ENCODE data around the gene ZDHHC24.
A peak's percentile ranks its signal among the peaks of the same experiment; 100 is the strongest.

The ZDHHC24 gene

DNA sequence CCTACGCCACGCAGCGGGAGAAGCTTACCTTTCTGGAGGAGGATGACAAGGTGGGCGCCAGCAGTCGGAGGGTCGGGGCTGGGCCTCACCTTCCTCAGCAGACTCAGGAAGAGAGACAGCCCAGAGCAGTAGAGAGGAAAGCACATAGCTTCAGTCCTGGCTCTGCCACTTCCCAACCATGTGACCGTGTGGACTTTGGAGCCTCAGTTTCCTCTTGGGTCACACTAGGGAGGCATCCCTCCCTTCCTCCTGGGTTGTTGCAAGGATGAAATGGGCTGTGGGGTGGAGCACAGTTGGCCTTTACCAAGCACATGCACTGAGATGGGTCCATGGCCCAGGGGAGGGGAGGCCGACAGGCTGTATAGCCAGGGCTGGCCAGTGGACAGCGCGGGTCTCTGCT, 52.7 kb downstream of the ZDHHC24 start:
- no peak for DNase-seq

DNA sequence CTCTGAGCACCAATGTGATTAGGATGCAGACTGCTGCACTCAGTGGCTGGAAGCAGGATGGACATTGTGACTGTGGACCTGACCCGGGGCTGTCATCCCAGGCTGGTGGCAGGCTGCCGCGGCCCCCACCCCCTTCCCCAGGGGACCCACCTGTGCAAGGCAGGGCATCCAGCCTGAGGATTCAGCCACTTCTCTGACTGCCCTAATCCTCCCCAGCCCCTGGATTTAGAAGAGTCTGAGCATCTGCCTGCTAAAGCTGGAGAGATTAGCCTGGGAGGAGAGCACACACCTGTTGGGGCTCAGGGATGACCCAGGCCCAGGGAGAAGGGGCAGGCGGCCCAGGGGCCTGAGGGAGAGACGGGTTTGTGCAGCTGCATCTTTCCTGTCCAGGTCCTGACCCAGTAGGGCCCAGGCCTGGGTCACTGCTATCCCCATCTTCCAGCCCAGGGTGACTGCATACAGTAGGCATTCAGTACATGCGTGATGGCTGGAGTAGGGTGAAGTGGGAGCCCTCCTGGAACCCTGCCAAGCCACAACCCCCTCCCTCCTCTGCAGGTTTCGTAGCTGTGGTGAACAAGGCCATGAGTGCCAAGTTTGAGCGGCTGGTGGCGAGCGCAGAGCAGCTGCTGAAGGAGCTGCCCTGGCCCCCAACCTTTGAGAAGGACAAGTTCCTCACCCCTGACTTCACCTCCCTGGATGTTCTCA, 53.5 kb downstream of the ZDHHC24 start:
- DNase-seq: no peak

DNA sequence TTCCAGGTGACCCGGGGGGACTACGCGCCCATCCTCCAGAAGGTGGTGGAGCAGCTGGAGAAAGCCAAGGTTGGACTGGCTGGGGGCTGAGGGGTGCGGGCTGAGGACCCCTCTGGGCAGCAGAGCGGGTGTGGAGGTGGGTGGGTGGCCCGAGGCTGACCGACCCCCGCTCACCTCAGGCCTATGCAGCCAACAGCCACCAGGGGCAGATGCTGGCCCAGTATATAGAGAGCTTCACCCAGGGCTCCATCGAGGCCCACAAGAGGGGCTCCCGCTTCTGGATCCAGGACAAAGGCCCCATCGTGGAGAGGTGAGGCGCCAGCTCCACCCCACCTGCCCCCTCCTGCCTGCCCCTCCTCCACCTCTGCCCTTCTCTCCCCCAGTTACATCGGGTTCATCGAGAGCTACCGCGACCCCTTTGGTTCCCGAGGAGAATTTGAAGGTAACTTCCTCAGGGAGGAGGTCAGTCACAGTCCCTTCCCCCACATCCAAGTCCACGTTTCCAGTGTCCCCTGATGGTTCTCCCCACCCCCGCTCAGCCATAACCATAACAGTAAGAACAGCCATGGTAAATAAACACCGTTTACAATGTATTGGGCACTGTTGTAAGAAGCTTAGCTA, 54.4 kb downstream of the ZDHHC24 start:
- no peak for DNase-seq

DNA sequence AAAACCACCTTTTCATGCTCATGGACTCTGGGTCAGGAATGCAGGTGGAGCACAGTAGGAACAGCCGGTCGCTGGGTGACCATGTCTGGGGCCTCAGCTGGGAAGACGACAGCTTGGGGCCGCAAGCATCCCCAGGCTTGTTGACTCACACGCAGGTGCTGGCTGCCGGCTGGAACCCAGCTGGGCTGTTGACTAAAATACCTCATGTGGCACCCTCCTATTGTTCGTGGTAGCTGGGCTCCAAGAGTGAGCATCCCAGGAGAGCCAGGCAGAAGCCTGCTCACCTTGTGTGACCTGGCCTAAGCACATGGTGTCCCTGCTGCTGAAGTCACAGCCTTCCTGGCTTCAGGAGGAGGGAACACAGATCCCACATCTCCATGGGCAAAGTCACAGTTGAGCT, 56.2 kb downstream of the ZDHHC24 start:
- DNase-seq: peak; percentile 98

DNA sequence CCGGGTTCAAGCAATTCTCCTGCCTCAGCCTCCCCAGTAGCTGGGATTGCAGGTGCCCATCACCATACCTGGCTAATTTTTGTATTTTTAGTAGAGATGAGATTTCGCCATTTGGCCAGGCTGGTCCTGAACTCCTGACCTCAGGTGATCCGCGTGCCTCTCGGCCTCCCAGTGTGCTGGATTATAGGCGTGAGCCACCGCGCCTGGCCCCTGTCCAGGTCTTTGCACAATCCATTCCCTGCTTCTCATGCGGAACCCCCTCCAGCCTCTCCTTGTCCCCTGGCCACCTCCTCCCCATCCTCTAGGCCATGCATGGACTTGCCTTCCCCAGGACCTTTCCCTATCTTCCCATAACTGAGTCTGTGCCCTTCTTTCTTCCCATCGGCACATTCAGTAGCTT, 56.9 kb downstream of the ZDHHC24 start:
- DNase-seq: peak; percentile 71

DNA sequence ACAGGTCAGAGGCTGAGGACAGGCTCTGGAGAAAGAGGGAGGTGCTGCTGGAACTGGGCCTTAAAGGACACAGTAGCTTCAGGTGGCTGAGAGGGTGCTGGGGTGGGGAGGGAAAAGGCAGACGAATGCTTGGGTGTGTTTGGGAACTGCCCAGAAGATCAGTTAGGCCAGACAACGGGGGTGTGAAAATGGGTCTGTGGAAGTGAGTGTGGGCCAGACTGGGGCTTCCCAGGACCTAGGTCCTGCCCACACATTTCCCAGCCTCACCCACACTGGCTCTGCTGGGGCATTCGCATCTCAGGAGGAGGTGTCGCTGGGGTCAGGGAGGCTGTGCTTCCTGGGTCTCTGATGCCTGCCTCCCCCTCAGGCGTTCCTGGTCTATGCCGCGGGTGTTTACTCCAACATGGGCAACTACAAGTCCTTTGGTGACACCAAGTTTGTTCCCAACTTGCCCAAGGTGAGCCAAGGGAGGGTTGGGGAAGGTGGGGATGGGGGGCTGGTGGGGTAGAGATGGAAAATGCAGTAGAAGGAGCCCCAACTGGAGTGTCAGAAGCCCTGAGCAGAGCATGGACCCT, 61.0 kb downstream of the ZDHHC24 start:
- no peak for DNase-seq

DNA sequence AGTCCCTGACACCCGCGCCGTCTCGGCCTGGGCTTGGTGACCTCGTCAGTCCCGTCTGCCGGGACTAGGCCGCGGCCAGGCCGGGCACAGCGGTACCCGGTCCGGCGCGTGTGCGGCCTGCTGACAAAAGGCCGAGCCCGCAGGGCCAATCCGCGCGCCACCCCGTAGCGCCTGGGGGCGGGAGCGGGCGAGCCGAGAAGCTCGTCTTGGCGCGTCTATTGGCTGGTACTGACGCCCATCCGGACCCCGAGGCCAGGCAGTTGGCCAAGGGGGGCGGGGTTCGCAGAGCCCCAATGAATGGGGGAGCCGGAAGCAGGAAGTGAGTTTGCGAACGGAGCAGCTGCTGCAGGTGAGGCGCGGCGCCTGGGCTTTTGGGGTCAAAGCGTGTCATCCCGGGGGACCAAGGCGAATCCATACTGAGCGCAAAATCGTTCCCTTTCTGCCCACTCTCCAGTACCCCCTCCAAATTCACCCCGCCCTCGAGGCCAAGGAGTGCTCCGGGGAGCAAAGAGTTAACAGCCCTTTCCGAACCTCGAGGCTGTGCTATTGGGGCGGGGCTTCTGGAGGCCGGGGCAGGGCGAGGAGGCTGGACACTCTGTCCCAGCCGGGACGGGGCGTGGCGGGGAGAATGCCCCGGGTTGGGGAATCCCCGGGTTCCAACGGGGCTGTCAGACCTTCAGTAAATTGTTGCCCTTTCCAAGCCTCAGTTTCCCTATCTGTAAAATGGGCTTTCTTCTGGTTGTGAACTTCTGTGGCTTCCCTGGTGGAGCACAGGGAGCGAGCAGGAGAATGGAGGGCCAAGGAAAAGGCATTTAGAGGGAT, 65.5 kb downstream of the ZDHHC24 start, which contains the start of gene DPP3:
DPP3 (plus strand) TSS at position 318 of the 822 bp plus-strand sequence. CDS start 1,767 bp downstream, outside the sequence.
- DNase-seq: peak; percentile 99

DNA sequence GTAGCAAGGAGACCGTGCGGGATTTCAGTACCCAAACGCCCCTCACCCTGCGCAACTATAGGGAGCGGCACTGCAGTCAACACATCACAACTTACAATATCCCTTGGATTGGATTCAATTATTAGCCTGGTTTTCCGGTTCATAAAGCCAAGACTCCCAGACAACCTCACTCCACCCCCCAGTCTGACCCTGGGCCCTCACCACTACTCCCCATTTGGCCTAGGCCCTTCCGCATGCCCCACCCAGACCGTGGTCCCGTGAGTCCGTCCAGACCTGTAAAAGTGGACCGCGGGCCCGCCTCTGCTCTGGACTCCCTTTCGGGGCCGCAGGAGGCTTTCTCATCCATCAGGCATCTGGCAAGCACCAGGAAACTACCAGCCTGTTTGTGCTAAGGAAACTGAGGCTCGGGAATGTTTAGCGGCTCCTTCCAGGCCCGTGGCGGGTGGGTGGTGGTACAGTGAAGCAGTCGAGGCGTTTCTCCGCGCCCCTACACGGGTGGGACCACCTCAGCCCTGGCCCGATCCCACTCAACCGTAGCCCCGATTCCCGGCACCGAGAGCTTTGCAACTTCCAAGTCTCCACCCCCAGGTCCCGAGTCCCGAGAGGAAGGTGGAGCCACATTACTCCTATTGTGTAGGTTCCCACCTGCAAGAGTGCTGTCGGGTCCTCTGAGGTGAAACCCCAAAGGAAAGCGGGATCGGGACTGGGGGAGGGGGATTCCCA, 66.3 kb downstream of the ZDHHC24 start:
- DNase-seq: peak; percentile 94

DNA sequence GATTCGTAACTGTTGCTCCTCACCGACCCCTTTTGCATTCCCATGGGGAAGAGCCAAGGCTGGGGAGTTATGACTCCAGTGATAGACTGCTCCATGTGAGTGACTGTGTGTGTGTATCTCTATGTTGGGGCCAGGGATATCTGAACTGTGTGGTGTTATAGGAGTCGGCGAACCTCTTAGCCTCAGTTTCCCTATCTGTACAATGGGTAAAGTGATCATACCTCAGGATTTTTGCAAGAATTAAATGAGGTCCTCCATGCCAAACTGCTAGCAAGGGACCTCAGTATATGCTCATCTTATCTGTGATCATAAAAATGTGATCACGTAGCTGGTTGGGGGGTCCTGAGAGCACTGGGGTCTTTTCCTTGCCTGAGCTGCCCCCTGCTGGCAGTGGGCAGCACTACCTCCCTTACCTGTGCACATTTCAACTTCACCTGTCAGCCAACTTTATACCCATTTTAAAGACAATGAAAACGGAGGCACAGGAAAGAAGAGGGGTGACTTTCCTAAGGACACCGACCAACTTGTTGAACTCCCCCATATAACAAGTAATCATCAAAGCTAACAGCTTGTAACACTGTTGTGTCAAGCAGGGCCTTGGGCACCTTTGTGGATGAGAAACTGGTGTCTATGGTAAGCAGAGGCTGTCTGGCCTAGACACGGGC, 67.0 kb downstream of the ZDHHC24 start:
- DNase-seq: peak; percentile 61

DNA sequence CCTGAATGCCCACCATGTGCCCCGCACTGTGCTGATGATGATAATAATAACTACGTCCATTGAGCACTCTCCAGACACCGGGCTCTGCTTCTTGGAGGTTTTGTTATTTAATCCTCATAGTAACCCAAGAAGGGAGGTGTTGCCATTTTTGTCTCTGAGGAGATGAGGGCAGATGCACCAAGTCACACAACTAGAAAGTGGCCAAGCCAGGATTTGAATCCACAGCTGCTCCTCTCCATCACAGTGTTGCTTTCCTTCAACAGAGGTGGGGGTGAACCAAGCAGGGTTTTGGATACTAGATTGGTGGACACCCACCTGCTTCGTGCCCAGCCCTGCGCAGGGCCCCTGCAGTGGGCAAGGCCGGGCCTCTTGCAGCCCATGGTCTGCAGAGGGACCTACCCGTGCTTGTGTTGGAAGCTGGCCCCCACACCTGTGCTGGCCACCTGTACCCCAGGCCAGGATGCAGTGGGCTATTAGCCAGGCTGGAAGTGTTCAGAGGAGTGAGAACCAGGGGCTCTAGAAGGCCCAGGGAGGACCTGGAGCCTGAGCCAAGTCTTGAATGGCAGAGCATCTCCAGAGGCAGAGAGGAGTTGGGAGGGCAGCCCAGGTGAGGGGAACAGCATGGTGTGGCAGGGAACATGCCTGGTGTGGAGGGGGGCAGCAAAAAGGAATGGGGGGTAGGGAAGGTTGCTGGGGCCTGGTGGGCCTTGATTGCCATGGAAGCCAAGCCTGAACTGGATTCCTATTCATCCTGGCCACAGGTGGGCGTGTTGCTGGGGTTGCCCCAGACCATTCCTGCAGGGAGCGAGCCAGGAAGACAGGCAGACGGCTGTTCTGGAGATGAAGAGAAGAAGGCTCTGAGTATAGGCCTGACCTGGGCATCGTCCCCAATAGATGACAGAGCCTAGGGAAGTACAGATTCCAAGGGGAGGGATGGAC, 68.3 kb downstream of the ZDHHC24 start:
- no peak for DNase-seq

DNA sequence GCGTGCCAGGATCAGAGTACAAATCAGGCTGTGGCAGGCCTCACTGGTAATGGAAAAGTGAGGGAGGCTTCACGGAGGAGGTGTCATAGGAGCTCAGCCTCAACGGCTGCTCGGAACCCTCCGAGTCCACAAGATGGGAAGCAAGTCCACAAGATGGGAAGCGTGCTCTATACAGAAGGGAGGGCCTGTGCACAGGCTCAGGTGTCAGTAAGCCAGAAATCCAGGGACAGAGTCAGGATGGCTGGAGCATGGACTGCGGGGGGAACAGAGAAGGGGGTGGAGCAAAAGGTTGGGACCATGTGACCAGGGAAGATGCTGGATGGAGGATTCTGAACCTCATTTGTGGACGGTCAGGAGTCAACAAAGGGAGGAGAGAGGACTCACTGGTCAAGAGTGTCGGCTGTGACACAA, 69.0 kb downstream of the ZDHHC24 start:
- no peak for DNase-seq

DNA sequence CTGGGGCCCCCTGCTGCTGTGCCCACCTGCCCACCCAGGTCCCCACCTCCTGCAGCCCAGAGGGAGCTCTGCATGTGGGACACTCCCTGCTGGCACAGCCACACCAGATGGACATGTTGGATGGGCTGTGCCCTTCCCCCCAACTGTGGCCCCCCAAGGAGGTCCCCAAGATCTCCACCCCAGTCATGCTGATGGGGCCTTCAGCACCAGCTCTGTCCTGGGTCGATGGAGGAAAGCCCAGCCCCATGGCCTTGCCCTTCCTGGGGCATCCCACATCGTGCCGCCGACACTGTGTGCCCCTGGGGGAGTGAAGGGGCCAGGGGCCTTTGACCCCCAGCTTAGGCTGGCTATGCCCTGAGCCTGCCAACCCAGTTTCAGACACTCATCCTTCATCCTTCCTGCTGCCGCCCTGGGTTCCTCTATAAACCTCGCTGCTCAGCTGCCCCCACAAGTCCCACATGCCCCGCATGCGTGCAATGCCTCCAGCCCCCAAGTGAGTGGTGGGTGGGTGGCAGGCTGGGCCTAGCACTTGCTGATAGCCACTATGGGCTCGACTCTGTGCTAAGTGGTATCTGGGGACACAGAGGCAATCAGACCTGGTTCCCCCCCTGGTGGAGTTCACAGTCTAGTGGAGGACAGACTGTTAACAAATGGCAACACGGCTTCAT, 69.5 kb downstream of the ZDHHC24 start:
- DNase-seq: no peak

DNA sequence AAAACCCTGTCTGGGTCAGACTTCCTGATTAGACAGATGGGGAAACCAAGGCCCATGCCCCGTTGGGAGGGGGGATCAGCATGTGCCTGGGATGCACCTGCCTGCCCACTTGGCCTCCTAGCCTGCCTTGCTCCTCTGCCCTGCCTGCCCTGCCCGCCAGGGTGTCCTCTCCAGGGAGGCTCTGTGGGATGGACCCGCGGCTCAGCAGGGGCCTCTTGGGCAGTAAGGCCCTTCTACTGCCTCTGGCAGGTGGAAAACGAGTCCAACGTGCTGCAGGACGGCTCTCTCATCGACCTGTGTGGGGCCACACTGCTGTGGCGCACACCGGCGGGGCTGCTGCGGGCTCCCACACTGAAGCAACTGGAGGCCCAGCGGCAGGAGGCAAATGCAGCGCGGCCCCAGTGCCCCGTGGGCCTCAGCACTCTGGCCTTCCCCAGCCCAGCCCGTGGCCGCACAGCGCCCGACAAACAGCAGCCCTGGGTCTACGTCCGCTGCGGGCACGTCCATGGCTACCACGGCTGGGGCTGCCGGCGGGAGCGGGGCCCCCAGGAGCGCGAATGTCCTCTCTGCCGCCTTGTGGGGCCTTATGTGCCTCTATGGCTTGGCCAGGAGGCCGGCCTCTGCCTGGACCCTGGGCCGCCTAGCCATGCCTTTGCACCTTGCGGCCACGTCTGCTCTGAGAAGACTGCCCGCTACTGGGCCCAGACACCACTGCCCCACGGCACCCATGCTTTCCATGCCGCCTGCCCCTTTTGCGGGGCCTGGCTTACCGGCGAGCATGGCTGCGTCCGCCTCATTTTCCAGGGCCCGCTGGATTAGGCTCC, 70.3 kb downstream of the ZDHHC24 start:
- DNase-seq: no peak

DNA sequence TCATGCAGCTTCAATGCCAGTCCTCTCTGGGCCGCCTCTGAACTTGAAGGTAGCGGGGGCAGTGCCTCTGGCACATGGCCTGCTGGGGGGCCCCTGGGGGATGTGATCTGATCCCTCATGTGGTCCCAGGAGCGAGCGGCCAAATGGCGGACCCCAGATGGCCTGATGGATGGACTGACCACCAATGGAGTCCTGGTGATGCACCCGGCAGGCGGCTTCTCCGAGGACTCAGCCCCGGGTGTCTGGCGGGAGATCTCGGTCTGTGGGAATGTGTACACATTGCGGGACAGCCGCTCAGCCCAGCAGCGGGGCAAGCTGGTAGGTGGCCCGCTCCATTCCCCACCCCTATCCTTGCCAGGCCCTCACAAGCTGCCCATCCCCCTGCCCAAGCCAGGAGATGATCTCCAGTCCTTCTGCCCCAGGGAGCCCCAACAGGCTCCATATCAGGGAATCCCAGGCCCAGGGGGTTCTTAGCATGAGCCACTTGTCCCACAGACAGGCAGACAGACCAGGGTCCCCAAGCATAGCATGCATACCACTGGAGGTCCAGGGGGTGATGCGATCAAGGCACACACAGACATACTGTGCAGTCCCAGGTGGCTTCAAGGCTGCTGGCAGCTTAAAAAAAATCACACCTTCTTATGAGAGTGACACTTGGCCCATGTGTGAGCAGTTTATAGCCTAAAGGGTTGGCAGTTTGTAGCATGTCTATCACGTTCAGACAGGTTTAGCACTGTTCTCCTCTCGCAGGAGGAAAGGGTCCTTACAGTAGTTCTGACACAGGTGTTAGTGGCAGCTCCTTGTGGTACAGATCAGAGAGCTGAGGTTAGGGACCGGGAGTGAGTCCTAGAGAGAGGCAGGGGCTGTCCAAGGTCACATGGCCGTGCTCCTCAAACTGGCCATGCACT, 72.0 kb downstream of the ZDHHC24 start:
- DNase-seq: no peak

DNA sequence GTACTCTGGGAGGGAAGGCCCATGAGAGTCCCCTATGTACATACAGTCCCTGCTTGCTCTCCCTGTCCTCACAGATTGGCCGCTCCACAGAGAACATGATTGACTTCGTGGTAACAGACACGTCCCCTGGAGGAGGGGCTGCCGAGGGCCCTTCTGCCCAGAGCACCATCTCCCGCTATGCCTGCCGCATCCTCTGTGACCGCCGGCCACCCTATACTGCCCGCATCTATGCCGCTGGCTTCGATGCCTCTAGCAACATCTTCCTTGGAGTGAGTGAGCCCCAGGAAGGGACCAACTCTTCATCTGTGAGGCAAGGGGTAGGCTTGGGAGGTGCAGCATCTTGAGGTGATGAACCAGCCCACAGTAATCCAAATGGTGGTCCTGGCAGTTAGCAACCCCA, 72.7 kb downstream of the ZDHHC24 start:
- DNase-seq: no peak

DNA sequence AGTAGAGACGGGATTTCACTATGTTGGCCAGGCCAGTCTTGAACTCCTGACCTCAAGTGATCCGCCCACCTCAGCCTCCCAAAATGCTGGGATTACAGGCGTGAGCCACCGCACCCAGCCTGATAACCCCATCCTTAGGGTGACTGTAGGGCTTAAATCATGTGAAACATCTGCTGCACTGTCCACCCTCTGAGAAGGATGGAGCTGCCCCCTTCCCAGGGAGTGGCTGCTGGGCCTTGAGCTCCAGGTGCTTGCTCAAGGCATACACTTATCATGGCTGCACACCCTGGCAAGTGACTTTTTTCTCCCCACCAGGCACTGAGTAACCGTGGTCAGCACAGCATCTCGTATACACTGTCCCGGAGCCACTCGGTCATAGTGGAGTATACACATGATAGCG, 73.8 kb downstream of the ZDHHC24 start:
- DNase-seq: no peak

DNA sequence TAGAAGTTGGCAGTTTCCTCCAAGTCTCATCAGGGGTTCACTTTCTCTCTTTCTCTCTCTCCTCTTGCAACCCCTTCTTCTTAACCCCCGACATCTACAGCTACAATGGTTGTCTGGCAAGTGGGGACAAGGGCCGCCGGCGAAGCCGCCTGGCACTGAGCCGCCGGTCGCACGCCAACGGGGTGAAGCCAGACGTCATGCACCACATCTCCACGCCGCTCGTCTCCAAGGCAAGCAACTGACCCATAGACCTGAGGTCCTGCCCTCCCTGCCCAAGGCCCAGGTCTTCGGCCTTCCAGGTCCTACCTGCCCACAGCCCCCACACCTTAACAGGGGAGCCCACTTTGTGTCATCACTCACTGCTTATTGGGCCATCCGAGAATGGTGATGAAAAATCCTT, 74.7 kb downstream of the ZDHHC24 start:
- no peak for DNase-seq

Measured in NCI-H69 (cell line).